Stimulated activated CD4-positive, alpha-beta T cell treated with anti-CD3 and anti-CD28 coated beads, Interleukin-1b, Interleukin-23, amount 100 ng/mL, for 1 hour (primary cell): ENCODE results near the gene TMC8.
"Not testable (repeated sequence)": the region's sequence is repeated elsewhere in the genome, so short reads cannot be mapped to it uniquely, and the experiment has no call there.

Experiments used
- DNase-seq, 2 donors: peaks; one replicate each; pipeline ENCODE4 v3.0.0-alpha.2; 2020; ENCODE audit warnings: low read depth in 2 of 2

TMC8 gene

DNA sequence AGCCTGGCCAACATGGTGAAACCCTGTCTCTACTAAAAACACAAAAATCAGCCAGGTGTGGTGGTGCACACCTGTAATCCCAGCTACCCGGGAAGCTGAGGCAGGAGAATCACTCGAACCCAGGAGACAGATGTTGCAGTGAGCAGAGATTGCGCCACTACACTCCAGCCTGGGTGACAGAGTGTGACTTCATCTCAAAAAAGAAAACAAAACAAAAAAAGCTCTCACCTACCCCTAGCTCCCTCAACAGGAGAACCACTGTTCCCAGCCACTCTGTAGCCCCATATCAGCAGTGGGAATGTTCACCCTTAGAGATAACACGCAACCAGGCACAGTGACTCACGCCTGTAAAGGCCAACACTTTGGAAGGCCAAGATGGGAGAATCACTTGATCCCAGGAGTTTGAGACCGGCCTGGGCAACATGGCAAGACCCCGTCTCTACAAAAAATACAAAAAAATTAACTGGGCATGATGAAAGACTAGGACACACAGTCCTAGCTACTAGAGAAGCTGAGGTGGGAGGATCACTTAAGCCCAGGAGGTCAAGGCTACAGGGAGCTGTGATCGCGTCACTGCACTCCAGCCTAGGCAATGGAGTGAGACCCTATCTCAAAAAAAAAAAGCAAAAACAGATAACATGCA is 5.4 kb downstream of the TMC8 start:
- DNase-seq, result no peak

DNA sequence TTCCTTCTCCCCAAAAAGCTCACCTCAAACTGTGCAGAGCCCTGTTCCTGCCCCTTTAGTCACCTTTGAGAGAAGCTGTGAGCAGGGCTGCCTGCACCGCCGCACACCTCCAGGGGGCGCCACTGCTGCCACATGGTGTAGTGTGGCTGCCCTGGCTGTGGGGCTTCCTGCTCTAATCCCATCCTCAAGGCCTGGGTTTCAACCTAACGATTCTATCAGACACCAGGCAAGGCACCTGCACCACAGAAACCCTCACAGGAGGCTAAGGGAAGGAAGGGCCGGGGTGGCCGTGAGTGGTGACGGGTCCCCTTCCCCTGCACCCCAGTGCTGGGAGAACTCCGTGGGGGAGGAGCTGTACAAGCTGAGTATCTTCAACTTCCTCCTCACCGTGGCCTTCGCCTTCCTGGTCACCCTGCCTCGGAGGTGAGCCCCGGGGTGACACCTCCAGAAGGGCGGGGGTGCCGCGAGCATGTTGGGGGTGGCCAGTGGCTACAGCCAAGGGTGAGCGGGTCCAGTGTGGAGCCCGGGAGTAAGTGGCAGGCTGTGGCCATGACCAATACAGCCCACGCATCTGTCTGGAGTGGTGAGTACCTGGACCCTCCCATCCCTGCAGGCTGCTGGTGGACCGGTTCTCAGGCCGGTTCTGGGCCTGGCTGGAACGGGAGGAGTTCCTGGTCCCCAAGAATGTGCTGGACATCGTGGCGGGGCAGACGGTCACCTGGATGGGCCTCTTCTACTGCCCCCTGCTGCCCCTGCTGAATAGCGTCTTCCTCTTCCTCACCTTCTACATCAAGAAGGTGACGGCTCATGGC is 7.0 kb downstream of the TMC8 start:
- DNase-seq, result no peak

GRCh38 chr17:78138204-78139060 is 7.9 kb downstream of the TMC8 start:
- no peak for DNase-seq

GRCh38 chr17:78139861-78140168 is 9.2 kb downstream of the TMC8 start:
- not testable (repeated sequence) for DNase-seq

- DNase-seq, result peak; percentile 83 to 86
Observed at GRCh38 chr17:78140169-78141051, 9.8 kb downstream of the TMC8 start.

- DNase-seq, result no peak
Observed at GRCh38 chr17:78141437-78142118, 11.0 kb downstream of the TMC8 start.

DNA sequence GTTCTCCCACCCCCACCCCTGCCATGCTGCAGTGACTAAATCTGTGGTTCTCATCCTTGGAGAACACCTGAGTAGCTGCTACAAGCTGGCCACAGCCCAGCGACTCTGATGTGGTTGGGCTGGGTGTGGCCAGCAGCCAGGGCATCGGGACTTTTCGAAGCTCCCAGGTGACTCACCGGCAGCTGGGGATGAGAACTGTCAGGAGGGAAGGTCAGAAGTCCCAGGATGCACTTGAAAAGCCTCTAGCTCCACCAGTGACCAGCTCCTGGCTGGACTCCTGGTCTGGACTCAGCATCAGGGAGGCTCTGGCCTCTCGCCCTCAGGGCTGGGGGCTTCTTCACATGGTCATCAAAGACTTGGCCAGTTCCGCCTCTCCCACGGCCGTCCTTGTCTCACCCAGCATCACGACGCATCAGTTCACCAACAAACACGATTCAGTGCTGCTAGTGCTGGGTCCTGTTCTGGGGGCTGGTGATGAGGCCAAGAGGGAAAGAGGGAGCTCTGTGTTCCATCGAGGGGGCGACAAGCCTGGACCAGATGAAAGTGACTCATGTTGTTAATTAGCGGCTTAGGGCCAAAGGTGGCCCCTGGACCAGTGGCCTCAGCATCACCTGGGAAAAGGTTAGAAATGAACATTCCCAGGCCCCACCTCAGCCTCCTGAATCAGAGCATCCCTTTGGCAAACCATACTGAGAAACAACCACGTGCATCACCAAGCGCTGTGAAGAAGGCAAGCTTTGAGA is 11.7 kb downstream of the TMC8 start:
- no peak for DNase-seq

DNA sequence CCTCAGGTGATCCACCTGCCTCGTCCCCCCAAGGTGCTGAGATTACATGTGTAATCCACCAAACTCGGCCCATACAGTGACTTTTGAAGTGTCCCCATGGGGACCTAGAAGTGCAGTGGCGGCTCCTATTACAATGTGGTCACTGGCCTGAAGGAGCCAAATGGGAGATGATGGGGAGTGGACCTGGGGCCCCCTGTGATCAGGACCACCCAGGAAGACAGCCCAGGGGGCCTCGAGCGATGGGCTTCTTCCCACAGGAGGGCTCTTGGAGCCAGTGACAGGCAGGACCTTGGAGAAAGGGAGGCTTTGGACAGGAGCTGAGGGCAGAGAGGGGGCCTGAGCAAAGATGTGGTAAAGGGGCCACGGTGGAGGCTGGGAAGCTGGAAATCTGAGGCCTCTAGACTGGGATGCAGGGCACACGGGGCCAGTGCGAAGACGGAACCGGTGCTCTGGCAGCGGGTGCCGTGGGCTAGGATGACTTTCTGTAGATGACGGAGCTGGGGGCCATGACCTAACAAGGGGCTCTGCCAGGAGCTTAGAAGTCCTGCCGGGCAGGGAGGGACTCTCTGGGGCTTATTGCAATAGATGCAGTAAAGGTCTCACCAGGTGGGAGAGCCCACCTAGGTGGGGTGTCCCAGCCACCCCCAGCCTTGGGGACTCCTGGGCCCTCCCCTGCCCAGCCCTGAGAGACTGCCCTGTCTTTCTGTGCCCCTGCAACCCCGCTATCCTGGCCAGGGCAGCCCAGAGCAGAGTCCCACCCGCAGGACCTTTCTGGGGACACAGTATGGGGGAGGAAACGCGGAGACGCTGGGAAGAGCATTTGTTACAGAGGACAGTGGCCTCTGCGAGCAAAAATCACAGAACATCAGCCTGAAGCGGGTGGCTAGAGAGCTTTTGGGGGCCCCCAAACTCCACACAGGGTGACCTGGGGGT is 12.9 kb downstream of the TMC8 start:
- DNase-seq, result no peak

- DNase-seq, result no peak
Observed at GRCh38 chr17:78144147-78144719, 13.7 kb downstream of the TMC8 start.

- DNase-seq, result no peak
Observed at GRCh38 chr17:78144736-78145641, 14.4 kb downstream of the TMC8 start.

DNA sequence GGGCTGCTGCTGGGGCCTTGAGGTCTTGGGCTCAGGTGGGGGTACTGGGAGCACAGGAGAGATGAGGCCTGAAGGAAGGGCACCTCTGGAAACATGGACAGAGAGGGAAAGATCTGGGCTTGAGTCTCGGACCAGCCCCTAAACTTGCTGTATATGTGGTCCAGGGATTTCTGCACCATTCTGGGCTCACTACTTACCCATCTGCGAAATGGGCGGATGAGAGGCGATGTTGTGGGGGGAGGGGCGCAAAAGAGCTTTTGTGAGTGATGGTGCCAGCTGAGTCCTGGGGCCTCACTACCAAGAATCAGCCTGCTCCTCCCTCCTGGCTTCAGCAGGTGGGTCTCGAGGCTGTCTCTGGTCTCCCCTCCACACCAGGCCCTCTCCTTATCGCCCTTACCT is 15.9 kb downstream of the TMC8 start:
- no peak for DNase-seq

DNA sequence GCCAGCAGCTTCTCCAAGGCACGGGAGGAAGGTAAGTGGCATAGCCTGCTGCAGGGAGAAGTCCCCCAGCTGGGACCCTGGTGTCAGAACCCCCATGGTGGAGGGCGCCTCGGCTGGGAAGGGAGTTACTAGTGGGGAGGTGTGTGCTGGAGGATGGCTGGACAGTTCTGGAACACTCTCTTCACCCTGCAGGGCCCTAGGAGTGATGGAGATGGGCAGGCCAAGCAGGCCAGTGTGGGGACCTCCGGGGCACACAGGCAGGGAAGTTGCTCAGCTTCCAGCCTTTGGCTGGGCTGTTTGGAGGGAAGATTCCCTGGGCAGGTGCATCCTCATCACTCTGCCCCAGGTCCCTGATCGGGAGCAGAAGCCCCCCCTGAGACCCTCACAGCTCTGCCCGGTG is 16.3 kb downstream of the TMC8 start:
- DNase-seq, result no peak

GRCh38 chr17:78147315-78147998 is 16.9 kb downstream of the TMC8 start:
- DNase-seq, result no peak

DNA sequence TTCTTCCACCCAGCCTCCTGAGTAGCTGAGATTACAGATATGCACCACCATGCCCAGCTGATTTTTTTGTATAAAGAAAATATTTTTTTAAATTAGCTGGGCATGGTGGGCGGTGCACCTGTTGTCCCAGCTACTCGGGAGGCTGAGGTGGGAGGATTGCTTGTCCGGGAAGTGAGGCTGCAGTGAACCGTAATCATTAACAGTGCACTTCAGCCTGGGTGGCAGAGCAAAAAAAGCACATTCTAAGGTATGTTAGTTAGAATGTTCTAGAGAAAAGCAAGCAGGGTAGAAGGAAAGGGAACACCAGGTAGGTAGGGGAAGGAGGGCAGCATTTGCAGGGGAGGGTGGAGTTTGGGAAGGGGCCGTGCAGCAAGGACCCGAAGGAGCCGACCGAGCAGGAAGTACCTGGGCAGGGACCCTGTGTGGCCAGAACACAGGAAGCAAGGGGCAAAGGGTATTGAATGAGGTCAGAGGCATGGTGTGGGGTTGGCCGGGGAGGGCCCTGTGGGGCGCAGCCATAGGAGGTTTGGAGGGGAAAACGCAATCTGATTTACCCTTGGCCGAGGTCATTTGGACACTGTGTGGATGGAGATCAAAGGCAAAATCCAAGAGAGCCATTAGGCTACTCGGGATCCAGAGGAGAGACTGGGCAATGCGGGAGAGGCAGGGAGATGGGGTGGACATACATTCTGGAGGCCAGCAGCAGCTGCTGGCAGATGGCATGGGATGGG is 17.9 kb downstream of the TMC8 start:
- no peak for DNase-seq

DNA sequence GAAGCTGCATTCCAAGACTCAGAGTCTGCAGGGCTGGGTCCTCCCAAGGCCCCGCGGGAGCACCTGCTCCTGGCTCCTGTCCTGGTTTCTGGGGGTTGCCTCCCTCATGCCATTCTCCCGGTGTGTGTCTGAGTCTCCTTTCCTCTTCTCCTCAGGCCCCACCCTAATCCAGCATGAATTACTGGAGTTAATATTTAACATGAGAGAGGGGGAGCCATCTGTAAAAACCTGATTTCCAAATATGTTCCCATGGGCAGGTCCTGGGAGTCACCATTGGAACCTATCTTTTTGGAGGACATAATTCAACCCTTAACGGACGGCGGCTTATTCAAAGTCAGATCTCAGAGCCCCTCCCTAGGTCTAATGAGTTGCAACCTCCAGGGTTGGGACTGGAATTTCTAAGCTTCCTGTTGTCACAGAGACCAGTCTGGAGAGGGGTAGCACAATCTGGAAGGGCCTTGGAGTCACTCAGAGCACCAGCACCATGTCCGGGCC is 21.0 kb downstream of the TMC8 start:
- no peak for DNase-seq
